Measurements from ENCODE around the gene LAMTOR1.

LAMTOR1 gene

GRCh38 chr11:72080326-72081183 is 22.5 kb downstream of the LAMTOR1 start, which contains the start of the genes LRRC51 and NUMA1:
LRRC51 (plus strand) TSS chr11:72080850; CDS start chr11:72089084, 8,234 bp downstream.
NUMA1 (minus strand) TSS chr11:72080542; CDS start chr11:72035943, 44,599 bp downstream.
- DNase-seq, result peak; percentile 98

GRCh38 chr11:72079819-72080325 is 23.2 kb downstream of the LAMTOR1 start:
- DNase-seq, result peak; percentile 19

- DNase-seq, result no peak
These were observed 24.6 kb downstream of the LAMTOR1 start for GRCh38 chr11:72078477-72078876.

GRCh38 chr11:72075756-72076155 is 27.3 kb downstream of the LAMTOR1 start:
- no peak for DNase-seq

- no peak for DNase-seq
These were observed 28.0 kb downstream of the LAMTOR1 start for GRCh38 chr11:72075109-72075508.

GRCh38 chr11:72072348-72072747 is 30.7 kb downstream of the LAMTOR1 start:
- no peak for DNase-seq

GRCh38 chr11:72070491-72070890 is 32.6 kb downstream of the LAMTOR1 start:
- DNase-seq, result no peak

- DNase-seq, result peak; percentile 70
These were observed 33.3 kb downstream of the LAMTOR1 start for GRCh38 chr11:72069787-72070251.

GRCh38 chr11:72069200-72069599 is 33.9 kb downstream of the LAMTOR1 start:
- no peak for DNase-seq

- DNase-seq, result no peak
These were observed 35.4 kb downstream of the LAMTOR1 start for GRCh38 chr11:72067676-72068075.

GRCh38 chr11:72067266-72067665 is 35.8 kb downstream of the LAMTOR1 start:
- DNase-seq, result no peak

GRCh38 chr11:72066855-72067254 is 36.2 kb downstream of the LAMTOR1 start:
- no peak for DNase-seq

- DNase-seq, result no peak
These were observed 41.2 kb downstream of the LAMTOR1 start for GRCh38 chr11:72061739-72062396.

GRCh38 chr11:72058416-72059034 is 44.6 kb downstream of the LAMTOR1 start:
- no peak for DNase-seq

GRCh38 chr11:72048766-72049460 is 54.2 kb downstream of the LAMTOR1 start:
- no peak for DNase-seq

All from RPMI8226 (cell line).